Cardiac fibroblast (primary cell): ENCODE measurements around the gene CCDC90B.

ENCODE experiments used
- DNase-seq, 2 donors: peaks; one replicate each; pipeline versions ENCODE4 v3.0.0 to v3.0.0-alpha.2; 2010; ENCODE audit warnings: low read depth in 2 of 2
- H3K4me3 ChIP-seq, 2 donors: replicated peaks in 1 of 2; 1 replicate in 1 of 2; 2 replicates in 1 of 2; pipeline ENCODE4 v1.5.1; 2011; ENCODE audit warnings: low read depth in 2 of 2, low read length in 2 of 2, mild to moderate bottlenecking in 2 of 2, moderate library complexity in 1 of 2
- TF ChIP-seq, protein P1 (sequence below): IDR thresholded peaks from one replicate; pipeline ENCODE4 v1.5.1; 2011; ENCODE audit warnings: low read depth, mild to moderate bottlenecking, low read length, inconsistent platforms

The CCDC90B gene, protein sequence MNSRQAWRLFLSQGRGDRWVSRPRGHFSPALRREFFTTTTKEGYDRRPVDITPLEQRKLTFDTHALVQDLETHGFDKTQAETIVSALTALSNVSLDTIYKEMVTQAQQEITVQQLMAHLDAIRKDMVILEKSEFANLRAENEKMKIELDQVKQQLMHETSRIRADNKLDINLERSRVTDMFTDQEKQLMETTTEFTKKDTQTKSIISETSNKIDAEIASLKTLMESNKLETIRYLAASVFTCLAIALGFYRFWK

DNA sequence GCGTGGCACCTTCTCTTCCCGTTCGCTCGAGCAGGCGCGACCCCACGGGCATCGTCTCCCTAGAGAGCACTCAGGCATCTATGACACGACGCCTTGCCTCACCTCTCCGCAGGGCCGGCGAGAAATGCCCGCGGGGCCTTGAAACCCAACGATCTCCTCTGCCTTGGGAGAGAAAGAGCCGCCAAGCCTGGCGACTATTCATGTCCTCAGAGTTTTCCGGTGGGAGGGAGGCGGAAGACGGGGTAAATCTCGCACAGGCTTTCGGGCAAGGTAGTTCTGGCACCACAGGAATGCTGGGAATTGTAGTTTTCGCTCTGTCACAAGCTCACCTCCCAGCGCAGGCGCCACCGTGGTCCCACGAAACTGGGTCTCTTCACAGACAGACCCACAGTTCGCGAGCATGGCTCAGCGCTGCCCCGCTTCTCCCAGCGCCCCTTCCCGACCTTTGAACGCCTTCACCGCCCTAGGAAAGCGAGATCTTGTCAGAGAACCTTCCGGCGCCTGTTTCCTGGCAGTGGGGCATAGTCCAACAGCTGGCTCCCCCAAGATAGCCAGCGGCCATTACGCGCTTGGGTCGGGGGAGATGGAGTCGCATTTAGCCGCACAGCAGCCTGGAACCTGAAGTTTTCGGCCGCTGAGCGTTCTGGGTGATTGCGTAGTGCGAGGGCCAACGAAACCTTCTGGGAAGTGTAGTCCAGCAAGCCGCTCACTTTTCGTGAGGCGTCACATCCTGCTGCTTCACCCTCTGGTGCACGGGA, at the start of gene CCDC90B:
TSS of gene CCDC90B (minus strand) at position 597 of the 758 bp plus-strand sequence. CDS start at position 202, 395 bp downstream.
- peak; percentile 98 for DNase-seq
- H3K4me3 ChIP-seq, result peak within 1 kb of the TSS; percentile 90 to 91
- TF ChIP-seq, protein P1, sequence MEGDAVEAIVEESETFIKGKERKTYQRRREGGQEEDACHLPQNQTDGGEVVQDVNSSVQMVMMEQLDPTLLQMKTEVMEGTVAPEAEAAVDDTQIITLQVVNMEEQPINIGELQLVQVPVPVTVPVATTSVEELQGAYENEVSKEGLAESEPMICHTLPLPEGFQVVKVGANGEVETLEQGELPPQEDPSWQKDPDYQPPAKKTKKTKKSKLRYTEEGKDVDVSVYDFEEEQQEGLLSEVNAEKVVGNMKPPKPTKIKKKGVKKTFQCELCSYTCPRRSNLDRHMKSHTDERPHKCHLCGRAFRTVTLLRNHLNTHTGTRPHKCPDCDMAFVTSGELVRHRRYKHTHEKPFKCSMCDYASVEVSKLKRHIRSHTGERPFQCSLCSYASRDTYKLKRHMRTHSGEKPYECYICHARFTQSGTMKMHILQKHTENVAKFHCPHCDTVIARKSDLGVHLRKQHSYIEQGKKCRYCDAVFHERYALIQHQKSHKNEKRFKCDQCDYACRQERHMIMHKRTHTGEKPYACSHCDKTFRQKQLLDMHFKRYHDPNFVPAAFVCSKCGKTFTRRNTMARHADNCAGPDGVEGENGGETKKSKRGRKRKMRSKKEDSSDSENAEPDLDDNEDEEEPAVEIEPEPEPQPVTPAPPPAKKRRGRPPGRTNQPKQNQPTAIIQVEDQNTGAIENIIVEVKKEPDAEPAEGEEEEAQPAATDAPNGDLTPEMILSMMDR, result no peak

- TF ChIP-seq, protein P1, result no peak
- H3K4me3 ChIP-seq, result no peak overlapping the region
- DNase-seq, result no peak
Observed at GRCh38 chr11:83335446-83336070, 49.4 kb upstream of the CCDC90B start.

DNA sequence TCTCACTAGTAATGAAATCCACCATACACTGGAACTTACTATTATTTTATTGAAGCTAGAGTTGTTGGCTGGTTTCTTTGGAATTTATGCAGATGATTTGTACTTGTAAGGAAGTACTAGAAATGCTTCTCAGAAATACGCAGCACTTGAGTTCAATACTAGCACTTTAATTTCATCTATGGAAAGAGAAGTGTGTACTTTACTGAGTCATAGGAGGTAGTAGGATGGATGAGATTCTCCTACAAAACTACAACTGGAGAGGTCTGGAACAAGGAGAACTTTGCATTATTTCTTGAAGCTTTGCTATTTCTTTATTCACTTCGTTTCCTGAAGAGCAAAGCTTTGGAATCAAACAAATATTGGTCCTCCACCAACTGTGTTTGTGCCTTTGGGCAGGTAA, 44.1 kb upstream of the CCDC90B start:
- no peak for DNase-seq
- H3K4me3 ChIP-seq, result no peak overlapping the region
- TF ChIP-seq, protein P1, result no peak

DNA sequence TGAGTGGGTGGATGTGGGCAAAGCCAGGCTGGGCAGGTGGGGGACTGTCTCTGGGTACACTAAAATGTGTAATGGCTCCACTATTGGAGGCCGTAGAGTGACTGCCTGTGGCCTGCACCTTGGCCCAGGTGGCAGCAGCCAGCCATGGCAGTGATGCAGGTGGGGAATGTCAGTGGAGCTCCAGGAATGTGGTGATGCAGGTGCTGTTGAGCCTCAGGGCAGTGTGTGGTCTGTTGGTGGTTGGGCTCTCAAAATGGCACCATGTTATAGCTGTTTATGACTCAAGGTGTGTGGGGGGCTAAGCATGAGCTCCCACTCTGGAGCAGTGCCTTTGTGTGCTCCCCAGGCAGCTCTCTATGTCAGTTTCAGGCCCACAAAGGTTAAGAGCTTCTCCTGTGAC, 40.2 kb upstream of the CCDC90B start:
- TF ChIP-seq, protein P1, result no peak
- no peak for DNase-seq
- H3K4me3 ChIP-seq, result no peak overlapping the region

GRCh38 chr11:83319346-83319745, 33.2 kb upstream of the CCDC90B start:
- no peak for DNase-seq
- TF ChIP-seq, protein P1, result no peak
- H3K4me3 ChIP-seq, result no peak overlapping the region

DNA sequence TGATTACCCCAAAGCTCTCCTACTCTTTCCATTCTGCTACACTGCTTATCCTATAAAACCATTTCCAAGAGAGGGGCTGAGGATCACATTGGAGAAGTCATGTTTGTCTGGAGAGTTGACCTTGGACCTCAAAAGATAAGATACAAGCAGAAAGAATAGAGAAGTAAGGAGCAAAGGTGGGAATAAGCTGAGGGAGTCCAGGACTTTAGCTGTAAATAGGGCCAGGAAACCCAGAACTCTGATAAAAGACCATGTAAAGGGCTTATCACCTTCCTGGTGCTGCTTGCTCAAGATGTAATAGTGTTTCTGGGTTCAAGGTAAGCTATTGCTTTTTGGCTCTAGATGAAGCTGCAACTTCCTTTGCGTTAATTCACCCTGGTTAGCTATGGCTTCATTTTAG, 32.8 kb upstream of the CCDC90B start:
- TF ChIP-seq, protein P1, result no peak
- H3K4me3 ChIP-seq, result no peak overlapping the region
- DNase-seq, result no peak
